Natural killer cell (primary cell): ENCODE measurements around the gene DHX8. TPM values are rescaled to one million over a fixed set of nuclear protein-coding genes. Genes with fewer than 3 reads are reported as not detected.
A peak's percentile ranks its signal among the peaks of the same experiment; 100 is the strongest.

Experiments used
- ATAC-seq, 3 donors: fragments of 150-1000 bp in 2 of 3; fragments of 200-7000 bp in 1 of 3; cut with Tn5 transposase; 1 replicate in 1 of 3; 2 replicates in 2 of 3; pipeline ENCODE4 v1.10.0; 2021; ENCODE audit warnings: mild to moderate bottlenecking in 2 of 3, moderate library complexity in 2 of 3
- DNase-seq, 2 donors: peaks; one replicate each; pipeline versions ENCODE4 v3.0.0 to v3.0.0-alpha.2; 2013 to 2021; ENCODE audit warnings: mixed read lengths in 1 of 2
- H3K27ac ChIP-seq: one replicate; pipeline ENCODE4 v1.5.1; 2013; ENCODE audit warnings: mild to moderate bottlenecking, low read length
- H3K27me3 ChIP-seq: one replicate; pipeline ENCODE4 v1.6.1; 2013; ENCODE audit warnings: low read length; ENCODE audit not compliant: control insufficient read depth, insufficient read depth
- H3K36me3 ChIP-seq: one replicate; pipeline ENCODE4 v1.6.1; 2013; ENCODE audit warnings: low read length; ENCODE audit not compliant: control insufficient read depth, insufficient read depth
- H3K4me1 ChIP-seq: one replicate; pipeline ENCODE4 v1.6.1; 2013; ENCODE audit warnings: low read length; ENCODE audit not compliant: control insufficient read depth, insufficient read depth
- H3K4me3 ChIP-seq: one replicate; pipeline ENCODE4 v1.5.1; 2013; ENCODE audit warnings: low read length
- H3K9me3 ChIP-seq: one replicate; pipeline ENCODE4 v1.6.1; 2013; ENCODE audit warnings: low read length; ENCODE audit not compliant: control insufficient read depth, insufficient read depth
- H3K27ac Mint-ChIP-seq, 2 donors: one replicate each; pipeline ENCODE4 v1.8.0; 2022; ENCODE audit warnings: mild to moderate bottlenecking in 2 of 2, mixed read lengths in 2 of 2, moderate library complexity in 1 of 2
- H3K27me3 Mint-ChIP-seq, 2 donors: one replicate each; pipeline ENCODE4 v1.8.0; 2022; ENCODE audit warnings: low read depth in 2 of 2, mixed read lengths in 2 of 2
- H3K36me3 Mint-ChIP-seq: one replicate; pipeline ENCODE4 v1.8.0; 2022; ENCODE audit warnings: mixed read lengths
- H3K4me1 Mint-ChIP-seq, 2 donors: one replicate each; pipeline ENCODE4 v1.8.0; 2022; ENCODE audit warnings: mixed read lengths in 2 of 2
- H3K4me3 Mint-ChIP-seq: one replicate; pipeline ENCODE4 v1.8.0; 2022; ENCODE audit warnings: mild to moderate bottlenecking, moderate library complexity, mixed read lengths
- H3K9me3 Mint-ChIP-seq, 2 donors: one replicate each; pipeline ENCODE4 v1.8.0; 2022; ENCODE audit warnings: mixed read lengths in 2 of 2
- CTCF ChIP-seq: fragments of 200-600 bp; IDR thresholded peaks from one replicate; pipeline ENCODE4 v1.8.0; 2022; ENCODE audit warnings: antibody characterized with exemption
- WGBS: methylation state at CpG from one replicate; pipeline ENCODE4 v1.1.7; 2013; ENCODE audit warnings: missing lambda C conversion rate; ENCODE audit not compliant: insufficient coverage; 5-methylcytosine and 5-hydroxymethylcytosine counted together
- intact Hi-C: fragments of 100-400 bp; cut with micrococcal nuclease; formaldehyde crosslinking; loops from one replicate; pipeline ENCODE4 v1.14.2; 2022
- total RNA-seq, 4 donors: library from RNA; stranded (reverse); fragments of 120-200 nt in 1 of 4; gene quantifications; one replicate each; pipeline versions ENCODE4 v1.2.3 to v1.2.4, GENCODE V29; 2013 to 2022

Gene DHX8
- total RNA-seq, 3 donors from 2014 or later (not counting 1 experiment from before 2014, with no cell fraction given), result 88.3 to 106 (median 105) TPM

- H3K27me3 ChIP-seq, result peaks cover 8% of the 10 kb centered on the region
- no peaks in the 10 kb centered on the region for H3K9me3 Mint-ChIP-seq
- peaks cover 5 to 8% of the 10 kb centered on the region in 2 donors for H3K4me1 Mint-ChIP-seq
- H3K36me3 ChIP-seq, result no peaks in the 10 kb centered on the region
- ATAC-seq, result no peak
- no peak overlapping the region for H3K27ac Mint-ChIP-seq
- H3K9me3 ChIP-seq, result no peaks in the 10 kb centered on the region
- intact Hi-C loops, result no loop called here
- WGBS, result 93% methylated on average over 4 of the region's 5 CpGs
- no peaks in the 10 kb centered on the region for H3K4me1 ChIP-seq
- H3K4me3 Mint-ChIP-seq, result no peak overlapping the region
- no peak overlapping the region for H3K27ac ChIP-seq
- H3K36me3 Mint-ChIP-seq, result no peaks in the 10 kb centered on the region
- H3K27me3 Mint-ChIP-seq, result peaks cover 37 to 38% of the 10 kb centered on the region in 2 donors
- H3K4me3 ChIP-seq, result no peak overlapping the region
- no peak for DNase-seq
- no peak for TF ChIP-seq CTCF
These were observed 75.0 kb downstream of the DHX8 start for GRCh38 chr17:43558805-43559160.

DNA sequence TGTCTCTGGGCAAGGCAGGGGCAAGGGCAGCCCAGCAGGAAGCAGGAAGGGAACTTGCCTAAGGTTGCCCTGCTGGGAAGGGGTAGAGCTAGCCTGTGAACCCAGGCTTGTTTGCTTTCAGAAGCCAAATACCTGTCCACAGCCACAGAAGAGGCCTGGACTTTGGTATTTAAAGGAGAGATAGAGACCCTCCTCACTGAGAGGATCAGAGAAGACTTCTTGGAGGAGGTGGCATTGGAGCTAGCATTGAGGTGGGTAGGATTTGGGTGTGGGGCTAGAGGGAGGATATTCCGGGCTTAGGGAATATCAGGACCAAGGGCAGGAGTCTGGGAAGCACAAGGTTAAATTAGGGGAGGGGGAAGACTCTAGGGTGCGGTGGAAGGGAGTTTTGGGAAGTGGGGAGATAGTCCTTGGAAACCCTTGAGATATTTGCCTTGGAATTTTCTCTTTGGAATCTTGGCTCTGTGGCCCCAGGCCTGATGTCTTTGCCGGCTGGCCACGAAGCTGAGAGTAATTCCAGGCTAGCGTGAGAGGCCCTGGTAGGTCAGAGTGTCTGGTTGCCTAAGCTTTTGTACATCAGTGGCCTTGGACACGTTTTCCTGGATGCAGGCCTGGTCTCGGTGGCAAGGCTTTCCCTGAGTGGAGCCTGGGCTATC is 75.5 kb downstream of the DHX8 start:
- H3K36me3 ChIP-seq, result no peaks in the 10 kb centered on the region
- H3K4me1 ChIP-seq, result no peaks in the 10 kb centered on the region
- H3K9me3 Mint-ChIP-seq, result no peaks in the 10 kb centered on the region
- no peak for TF ChIP-seq CTCF
- ATAC-seq (no peak), DNase-seq (no peak)
- peaks cover 5 to 8% of the 10 kb centered on the region in 2 donors for H3K4me1 Mint-ChIP-seq
- no peak overlapping the region for H3K27ac Mint-ChIP-seq
- peaks cover 8% of the 10 kb centered on the region for H3K27me3 ChIP-seq
- no peaks in the 10 kb centered on the region for H3K36me3 Mint-ChIP-seq
- H3K27ac ChIP-seq, result no peak overlapping the region
- H3K4me3 Mint-ChIP-seq, result no peak overlapping the region
- intact Hi-C loops, result no loop called here
- peaks cover 34 to 39% of the 10 kb centered on the region in 2 donors for H3K27me3 Mint-ChIP-seq
- no peak overlapping the region for H3K4me3 ChIP-seq
- H3K9me3 ChIP-seq, result no peaks in the 10 kb centered on the region
- WGBS, result 87% methylated on average over 7 of the region's 7 CpGs

DNA sequence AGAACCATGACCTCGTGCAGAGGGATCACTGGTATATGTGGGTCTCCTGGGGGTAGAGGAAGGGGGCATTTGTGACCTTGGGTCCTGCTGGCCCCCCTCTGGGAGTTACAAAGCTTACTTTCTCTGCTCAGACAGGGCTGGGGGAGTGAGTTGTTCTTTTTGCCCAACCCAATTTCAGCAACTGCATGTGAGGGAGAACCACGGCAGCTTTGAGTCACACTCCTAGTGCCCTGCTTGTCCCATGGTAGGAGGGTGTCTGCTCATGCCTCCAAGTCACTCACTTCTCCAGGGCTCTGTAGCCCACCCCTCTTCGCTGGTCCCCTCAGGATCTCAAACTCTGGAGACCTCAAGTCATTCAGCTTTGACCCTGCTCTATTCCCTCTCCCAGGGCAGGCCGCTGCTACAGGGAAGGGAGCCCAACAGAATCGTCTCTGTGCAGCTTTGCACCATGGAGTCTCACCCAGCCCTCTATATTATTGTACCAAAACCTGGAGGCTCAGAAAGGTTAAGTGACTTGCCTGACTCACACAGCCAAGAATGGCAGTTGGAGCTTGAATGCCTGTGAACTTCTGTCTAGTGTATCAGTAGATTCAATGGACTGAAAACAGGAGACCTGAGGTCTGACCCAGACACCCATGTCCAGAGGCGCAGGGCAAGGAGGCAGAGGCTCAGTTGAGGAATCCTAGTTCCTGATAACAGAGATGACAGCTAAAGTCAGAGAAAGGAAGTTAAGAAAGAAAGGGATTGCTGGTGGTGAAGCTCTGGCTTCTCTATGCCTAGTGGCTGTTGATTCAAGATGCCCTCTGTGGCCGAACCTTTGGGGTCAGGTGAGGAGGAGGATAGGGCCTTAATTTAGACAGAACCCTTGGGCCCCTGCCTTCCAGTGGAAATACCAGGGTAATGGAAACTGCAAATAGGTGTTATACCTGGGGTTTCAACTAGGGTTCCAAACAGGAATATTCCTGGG is 77.0 kb downstream of the DHX8 start:
- no peak overlapping the region for H3K4me3 Mint-ChIP-seq
- H3K27me3 Mint-ChIP-seq, result peaks cover 37% of the 10 kb centered on the region in 2 donors
- ATAC-seq (peak in 1 of 3 donors; percentile 18), DNase-seq (no peak)
- WGBS, result 87% methylated on average over 7 of the region's 7 CpGs
- Histone ChIP-seq H3K4me1 (no peaks in the 10 kb centered on the region), H3K9me3 (no peaks in the 10 kb centered on the region), H3K4me3 (no peak overlapping the region), H3K27ac (no peak overlapping the region), H3K27me3 (peaks cover 8% of the 10 kb centered on the region), H3K36me3 (no peaks in the 10 kb centered on the region)
- no peaks in the 10 kb centered on the region for H3K36me3 Mint-ChIP-seq
- intact Hi-C loops, result no loop called here
- peaks cover 5 to 8% of the 10 kb centered on the region in 2 donors for H3K4me1 Mint-ChIP-seq
- no peak for TF ChIP-seq CTCF
- H3K9me3 Mint-ChIP-seq, result no peaks in the 10 kb centered on the region
- H3K27ac Mint-ChIP-seq, result no peak overlapping the region
